Adrenal gland (tissue), 12 donors: ENCODE measurements around the gene ARHGAP19. TPM values are rescaled to one million over a fixed set of nuclear protein-coding genes. Genes with fewer than 3 reads are reported as not detected.
"Not testable (repeated sequence)": the region's sequence is repeated elsewhere in the genome, so short reads cannot be mapped to it uniquely, and the experiment has no call there.

Experiments used
- DNase-seq, 7 donors: peaks; one replicate each; pipeline ENCODE4 v3.0.0-alpha.2; 2019 to 2020
- H3K27ac ChIP-seq, 5 donors: fragments of 200-600 bp; sonication (generic) in 4 of 5; 1 replicate in 3 of 5; 2 replicates in 2 of 5; pipeline versions ENCODE4 v1.5.1 to v1.8.0; 2016 to 2020; ENCODE audit warnings: mild to moderate bottlenecking in 1 of 5
- H3K27me3 ChIP-seq: fragments of 200-600 bp; 2 replicates; pipeline ENCODE4 v1.8.0; 2021
- H3K36me3 ChIP-seq, 2 donors: fragments of 200-600 bp; replicated peaks in 1 of 2; 1 replicate in 1 of 2; 2 replicates in 1 of 2; pipeline versions ENCODE4 v1.5.1 to v1.8.0; 2018 to 2022
- H3K4me1 ChIP-seq, 2 donors: fragments of 200-600 bp; replicated peaks in 1 of 2; 1 replicate in 1 of 2; 2 replicates in 1 of 2; pipeline versions ENCODE4 v1.5.1 to v1.8.0; 2018 to 2021
- H3K4me3 ChIP-seq, 4 donors: fragments of 200-600 bp; sonication (generic) in 3 of 4; one replicate each; pipeline ENCODE4 v1.5.1; 2016 to 2018
- H3K9me3 ChIP-seq, 3 donors: fragments of 200-600 bp; sonication (generic) in 1 of 3; replicated peaks in 1 of 3; 1 replicate in 2 of 3; 2 replicates in 1 of 3; pipeline versions ENCODE4 v1.5.1 to v1.8.0; 2016 to 2021
- POLR2A ChIP-seq, 2 donors: fragments of 450-650 bp; IDR thresholded peaks; one replicate each; pipeline ENCODE4 v1.6.1; 2017; ENCODE audit warnings: antibody characterized with exemption in 2 of 2, mild to moderate bottlenecking in 2 of 2, moderate library complexity in 1 of 2
- WGBS, 4 donors: extraction: QIAGEN DNeasy Blood & Tissue Kit in 2 of 4; methylation state at CpG; one replicate each; pipeline versions ENCODE4 v1.1.5 to v1.1.7; 2013 to 2017; 5-methylcytosine and 5-hydroxymethylcytosine counted together
- intact Hi-C, 2 donors: fragments of 100-400 bp; cut with DNase I; formaldehyde crosslinking; loops; one replicate each; pipeline versions ENCODE4 v1.14.1 to v1.15.0; 2022 to 2023
- polyA plus RNA-seq, 3 donors: library from polyadenylated mRNA; stranded (reverse); fragments of 200-250 nt in 2 of 3; fragments of 350-450 nt in 1 of 3; fragmentation: Illumina TruSeq in 1 of 3; extraction: RNeasy Lipid Tissue Mini Kit (QIAGEN cat#74804) in 1 of 3; gene quantifications; one replicate each; pipeline ENCODE4 v1.2.3, GENCODE V29; 2013 to 2014
- total RNA-seq, 9 donors: library from RNA; depleted of rRNA in 4 of 9; stranded (reverse); fragments of >200 nt in 4 of 9; fragments of 120-200 nt in 1 of 9; fragmentation: NEBNext Ultra II Directional in 1 of 9; extraction: Animal tissue kit (Norgen Biotek cat#: 25700) in 1 of 9; gene quantifications; one replicate each; pipeline versions ENCODE4 v1.1.0 to v1.2.4, GENCODE V29; 2013 to 2023
- TF ChIP-seq, protein P1 (sequence below), 6 experiments: fragments of 450-650 bp in 4 of 6; fragments of 200-600 bp in 2 of 6; sonication (generic) in 1 of 6; IDR thresholded peaks; 1 replicate in 5 of 6; 2 replicates in 1 of 6; pipeline versions ENCODE4 v1.5.1 to v1.8.0; 2016 to 2021; ENCODE audit warnings: antibody characterized with exemption in 6 of 6, mild to moderate bottlenecking in 2 of 6, moderate library complexity in 1 of 6
- donor health status: healthy with polysubstance abuse.
- donor health status: Bipolar disorder and iron deficiency.
- donor health status: DM: yes; HTN: yes; CAD: no.
- donor health status: DM: no; HTN: no; CAD: no.
- donor health status: DM: no; HTN: no; CAD: no.
- donor health status: DM: yes; HTN: yes; CAD: no.

ARHGAP19 gene
- total and polyA plus RNA-seq, 12 donors: 1.7 to 15.0 (median 6.8) TPM

DNA sequence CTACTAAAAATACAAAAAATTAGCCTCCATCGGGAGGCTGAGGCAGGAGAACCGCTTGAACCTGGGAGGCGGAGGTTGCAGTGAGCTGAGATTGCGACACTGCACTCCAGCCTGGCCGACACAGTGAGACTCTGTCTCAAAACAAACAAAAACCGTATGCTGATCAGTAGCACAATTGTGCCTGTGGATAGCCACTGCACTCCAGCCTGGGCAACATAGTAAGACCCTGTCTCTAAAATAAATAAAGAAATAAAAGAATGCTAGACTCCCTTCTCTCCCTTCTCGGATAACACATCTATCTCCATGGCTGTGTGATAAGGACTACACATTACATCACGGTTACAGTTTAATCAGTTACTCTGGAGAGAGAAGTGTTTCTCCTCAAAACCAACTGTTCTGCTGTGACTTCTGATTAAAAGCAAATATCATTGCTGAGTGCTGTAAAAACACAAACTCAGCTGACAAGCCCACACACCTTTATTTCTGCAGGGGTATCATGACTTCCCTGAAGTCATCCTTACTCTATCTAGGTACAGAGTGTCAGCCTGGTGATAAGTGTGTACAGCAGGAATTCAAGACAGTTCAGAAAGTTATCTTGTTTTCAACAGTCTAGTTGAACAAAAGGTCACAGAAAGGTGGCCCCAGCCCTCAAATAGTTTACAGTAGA lies 5.3 kb upstream of the ARHGAP19 start:
- H3K4me1 ChIP-seq: no peaks in the 10 kb centered on the region
- 71 to 83% (median 75%) methylated on average over 8 of the region's 8 CpGs for WGBS, 4 donors
- H3K4me3 ChIP-seq: no peak overlapping the region
- no peaks in the 10 kb centered on the region for H3K9me3 ChIP-seq
- no peaks in the 10 kb centered on the region for H3K36me3 ChIP-seq
- TF ChIP-seq, protein P1, sequence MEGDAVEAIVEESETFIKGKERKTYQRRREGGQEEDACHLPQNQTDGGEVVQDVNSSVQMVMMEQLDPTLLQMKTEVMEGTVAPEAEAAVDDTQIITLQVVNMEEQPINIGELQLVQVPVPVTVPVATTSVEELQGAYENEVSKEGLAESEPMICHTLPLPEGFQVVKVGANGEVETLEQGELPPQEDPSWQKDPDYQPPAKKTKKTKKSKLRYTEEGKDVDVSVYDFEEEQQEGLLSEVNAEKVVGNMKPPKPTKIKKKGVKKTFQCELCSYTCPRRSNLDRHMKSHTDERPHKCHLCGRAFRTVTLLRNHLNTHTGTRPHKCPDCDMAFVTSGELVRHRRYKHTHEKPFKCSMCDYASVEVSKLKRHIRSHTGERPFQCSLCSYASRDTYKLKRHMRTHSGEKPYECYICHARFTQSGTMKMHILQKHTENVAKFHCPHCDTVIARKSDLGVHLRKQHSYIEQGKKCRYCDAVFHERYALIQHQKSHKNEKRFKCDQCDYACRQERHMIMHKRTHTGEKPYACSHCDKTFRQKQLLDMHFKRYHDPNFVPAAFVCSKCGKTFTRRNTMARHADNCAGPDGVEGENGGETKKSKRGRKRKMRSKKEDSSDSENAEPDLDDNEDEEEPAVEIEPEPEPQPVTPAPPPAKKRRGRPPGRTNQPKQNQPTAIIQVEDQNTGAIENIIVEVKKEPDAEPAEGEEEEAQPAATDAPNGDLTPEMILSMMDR (IDR thresholded peaks at IDR 0.05): no peak
- TF ChIP-seq POLR2A (IDR thresholded peaks at IDR 0.05): no peak
- no peaks in the 10 kb centered on the region for H3K27me3 ChIP-seq
- intact Hi-C loops: no loop called here
- H3K27ac ChIP-seq: no peak overlapping the region
- no peak for DNase-seq

DNA sequence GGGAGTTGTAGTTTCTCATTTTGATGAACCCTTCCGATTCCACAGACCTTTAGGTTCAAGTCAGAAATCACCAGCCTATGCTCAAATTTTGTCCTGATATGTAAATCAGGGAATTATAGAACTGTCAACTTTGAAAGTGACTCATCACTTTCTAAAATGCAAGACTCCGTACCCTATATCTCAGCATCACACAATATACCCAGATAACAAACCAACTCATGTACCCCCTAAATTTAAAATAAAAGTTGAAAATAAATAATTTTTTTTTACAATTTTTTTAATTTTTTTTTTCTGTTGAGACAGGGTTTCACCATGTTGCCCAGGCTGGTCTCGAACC lies 393 bp upstream of the ARHGAP19 start:
- no peaks in the 10 kb centered on the region for H3K36me3 ChIP-seq
- no peaks in the 10 kb centered on the region for H3K27me3 ChIP-seq
- H3K4me3 ChIP-seq: no peak overlapping the region
- intact Hi-C loops: no loop called here
- H3K4me1 ChIP-seq: peaks cover 0 to 8% of the 10 kb centered on the region in 2 donors
- H3K27ac ChIP-seq: no peak overlapping the region
- WGBS, 4 donors: 62 to 67% (median 63%) methylated on average over 3 of the region's 3 CpGs
- DNase-seq: no peak
- TF ChIP-seq POLR2A (IDR thresholded peaks at IDR 0.05): no peak
- TF ChIP-seq, protein P1 (IDR thresholded peaks at IDR 0.05): no peak
- no peaks in the 10 kb centered on the region for H3K9me3 ChIP-seq

DNA sequence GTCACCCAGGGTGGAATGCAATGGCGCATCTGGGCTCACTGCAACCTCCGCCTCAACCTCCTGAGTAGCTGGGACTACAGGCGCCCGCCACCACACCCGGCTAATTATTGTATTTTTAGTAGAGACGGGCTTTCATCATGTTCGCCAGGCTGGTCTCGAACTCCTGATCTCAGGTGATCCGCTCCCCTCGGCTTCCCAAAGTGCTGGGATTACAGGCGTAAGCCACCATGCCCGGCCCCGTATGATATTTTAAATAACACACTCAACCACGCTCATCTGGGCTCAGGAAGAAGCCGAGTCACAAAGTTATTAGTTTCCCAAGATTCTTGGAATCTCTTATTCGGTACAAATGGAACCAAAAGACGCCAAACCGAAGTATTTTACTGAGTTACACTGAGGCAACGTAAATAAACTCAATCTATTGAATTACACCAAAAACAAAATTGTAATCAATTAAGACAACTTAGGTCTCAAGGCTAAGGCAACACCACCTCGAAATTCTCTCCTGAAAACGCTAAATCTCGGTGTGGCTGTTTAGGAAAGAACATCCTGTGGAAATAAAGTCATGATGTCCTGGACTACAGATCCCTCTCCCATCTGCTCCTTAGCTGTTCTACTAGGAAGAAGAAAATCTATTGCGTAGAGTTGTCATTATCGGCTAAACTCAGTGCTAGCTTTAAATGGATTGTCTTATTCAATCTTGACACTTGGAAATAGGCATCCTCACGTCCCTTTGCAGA lies 910 bp downstream of the ARHGAP19 start:
- intact Hi-C loops: no loop called here
- TF ChIP-seq, protein P1 (IDR thresholded peaks at IDR 0.05): no peak
- TF ChIP-seq POLR2A (IDR thresholded peaks at IDR 0.05): no peak

DNA sequence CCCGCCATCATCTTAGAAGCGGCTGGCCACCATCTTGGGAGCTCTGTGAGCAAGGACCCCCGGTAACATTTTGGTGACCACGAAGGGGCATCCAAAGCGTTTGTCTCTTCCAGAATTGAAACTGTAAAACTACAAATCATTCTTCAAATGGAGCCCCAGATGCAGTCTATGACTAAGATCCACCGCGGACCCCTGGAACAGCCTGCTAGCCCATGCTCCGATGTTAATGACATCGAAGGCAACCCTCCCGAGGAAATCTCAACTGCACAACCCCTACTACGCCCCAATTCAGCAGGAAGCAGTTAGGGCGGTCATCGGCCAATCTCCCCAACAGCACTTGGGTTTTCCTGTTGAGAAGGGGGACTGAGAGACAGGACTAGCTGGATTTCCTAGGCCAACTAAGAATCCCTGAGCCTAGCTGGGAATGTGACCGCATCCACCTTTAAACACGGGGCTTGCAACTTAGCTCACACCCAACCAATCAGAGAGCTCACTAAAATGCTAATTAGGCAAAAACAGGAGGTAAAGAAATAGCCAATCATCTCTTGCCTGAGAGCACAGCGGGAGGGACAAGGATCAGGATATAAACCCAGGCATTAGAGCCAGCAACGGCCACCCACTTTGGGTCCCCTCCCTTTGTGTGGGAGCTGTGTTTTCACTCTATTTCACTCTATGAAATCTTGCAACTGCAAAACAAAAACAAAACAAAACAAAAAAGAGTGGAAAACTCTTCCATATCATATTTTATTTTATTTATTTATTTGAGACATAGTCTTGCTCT lies 1.7 kb downstream of the ARHGAP19 start:
- intact Hi-C loops, H3K36me3 ChIP-seq, H3K4me3 ChIP-seq, H3K4me1 ChIP-seq, H3K27me3 ChIP-seq, H3K9me3 ChIP-seq: not testable (repeated sequence)
- peak in 1 of 7 donors; percentile 42 for DNase-seq
- H3K27ac ChIP-seq: peak overlapping the region in 1 of 5 donors; percentile 94
- whole genome bisulfite sequencing, 4 donors: 92 to 95% (median 93%) methylated on average over 12 to 17 of the region's 17 CpGs

More for the DNA sequence above, 910 bp downstream of the ARHGAP19 start:
- no peaks in the 10 kb centered on the region for H3K36me3 ChIP-seq
- H3K27me3 ChIP-seq: no peaks in the 10 kb centered on the region
- peak in 1 of 7 donors; percentile 51 for DNase-seq
- peak overlapping the region in 4 of 5 donors; percentile 77 to 94 (median 90) for H3K27ac ChIP-seq
- no peaks in the 10 kb centered on the region for H3K9me3 ChIP-seq
- 53 to 58% (median 55%) methylated on average over 25 of the region's 25 CpGs for WGBS, 4 donors
- H3K4me1 ChIP-seq: peaks cover 0 to 8% of the 10 kb centered on the region in 2 donors
- peak overlapping the region; percentile 20 to 75 (median 61) for H3K4me3 ChIP-seq

DNA sequence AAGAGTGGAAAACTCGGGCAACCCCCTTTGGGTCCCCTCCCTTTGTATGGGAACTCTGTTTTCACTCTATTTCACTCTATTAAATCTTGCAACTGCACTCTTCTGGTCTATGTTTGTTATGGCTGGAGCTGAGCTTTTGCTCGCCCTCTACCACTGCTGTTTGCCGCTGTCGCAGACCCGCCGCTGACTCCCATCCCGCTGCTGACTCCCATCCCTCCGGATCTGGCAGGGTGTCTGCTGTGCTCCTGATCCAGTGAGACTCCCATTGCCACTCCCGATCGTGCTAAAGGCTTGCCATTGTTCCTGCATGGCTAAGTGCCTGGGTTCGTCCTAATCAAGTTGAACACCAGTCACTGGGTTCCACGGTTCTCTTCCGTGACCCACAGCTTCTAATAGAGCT lies 2.4 kb downstream of the ARHGAP19 start:
- DNase-seq: peak in 1 of 7 donors; percentile 40
- H3K27me3 ChIP-seq, H3K9me3 ChIP-seq, H3K4me1 ChIP-seq, H3K4me3 ChIP-seq, H3K36me3 ChIP-seq, intact Hi-C loops, H3K27ac ChIP-seq: not testable (repeated sequence)
- 96 to 98% (median 97%) methylated on average over 12 to 13 of the region's 13 CpGs for WGBS, 4 donors
